PC-9 (cell line): ENCODE data around the gene P2RX7. TPM values are rescaled to one million over a fixed set of nuclear protein-coding genes. Genes with fewer than 3 reads are reported as not detected.

Source experiments
- BruUV-seq: library from RNA; stranded (reverse); fragments of 400-500 nt; replicated peaks from 2 replicates; lab custom pipeline; 2021; lab: Mats Ljungman, UMichigan
- CTCF ChIA-PET: fragments of 300-600 bp; sonication (Branson Sonifier 250); formaldehyde crosslinking; loops from one replicate; lab custom pipeline; 2022; ENCODE audit warnings: antibody characterized with exemption; lab: Charles Lee
- POLR2A ChIA-PET: fragments of 300-600 bp; sonication (Branson Sonifier 250); formaldehyde crosslinking; loops from one replicate; lab custom pipeline; 2022; ENCODE audit warnings: antibody characterized with exemption; ENCODE audit not compliant: unreplicated experiment; lab: Charles Lee
- DNase-seq, 2 experiments: peaks; one replicate each; pipeline versions ENCODE4 v3.0.0 to v3.0.0-alpha.2; 2015 to 2022; ENCODE audit warnings: mixed read lengths in 1 of 2
- H2AFZ ChIP-seq: fragments of 200-600 bp; sonication (generic); 2 replicates; pipeline ENCODE4 v1.8.1; 2017; ENCODE audit warnings: antibody characterized with exemption
- H3F3A ChIP-seq: fragments of 200-600 bp; sonication (generic); 2 replicates; pipeline ENCODE4 v1.8.1; 2017; ENCODE audit warnings: antibody characterized with exemption, mild to moderate bottlenecking, low read depth; ENCODE audit not compliant: insufficient read depth
- H3K27ac ChIP-seq: fragments of 200-600 bp; sonication (generic); 2 replicates; pipeline ENCODE4 v1.6.1; 2016; ENCODE audit warnings: mixed run types
- H3K27me3 ChIP-seq: fragments of 200-600 bp; sonication (generic); 2 replicates; pipeline ENCODE4 v1.6.1; 2016; ENCODE audit warnings: low read depth, mixed run types; ENCODE audit not compliant: insufficient read depth
- H3K36me3 ChIP-seq: fragments of 200-600 bp; sonication (generic); 2 replicates; pipeline ENCODE4 v1.6.1; 2016; ENCODE audit warnings: low read depth, mixed run types
- H3K4me1 ChIP-seq: fragments of 200-600 bp; sonication (generic); replicated peaks from 2 replicates; pipeline ENCODE4 v1.6.1; 2016; ENCODE audit warnings: mixed run types; ENCODE audit not compliant: insufficient read depth
- H3K4me2 ChIP-seq: fragments of 200-600 bp; sonication (generic); 2 replicates; pipeline ENCODE4 v1.6.1; 2017; ENCODE audit warnings: mixed run types
- H3K4me3 ChIP-seq: fragments of 200-600 bp; sonication (generic); 2 replicates; pipeline ENCODE4 v1.6.1; 2016; ENCODE audit warnings: mixed run types
- H3K79me2 ChIP-seq: fragments of 200-600 bp; sonication (generic); 2 replicates; pipeline ENCODE4 v1.6.1; 2017; ENCODE audit warnings: low read depth, mixed run types
- H3K9me2 ChIP-seq: fragments of 200-600 bp; sonication (generic); 2 replicates; pipeline ENCODE4 v1.8.1; 2017; ENCODE audit warnings: mild to moderate bottlenecking; ENCODE audit not compliant: insufficient read depth
- H3K9me3 ChIP-seq: fragments of 200-600 bp; sonication (generic); 2 replicates; pipeline ENCODE4 v1.8.1; 2016; ENCODE audit warnings: low read depth; ENCODE audit not compliant: insufficient read depth
- H4K20me1 ChIP-seq: fragments of 200-600 bp; sonication (generic); 2 replicates; pipeline ENCODE4 v1.8.1; 2017; ENCODE audit not compliant: insufficient read depth
- EZH2 ChIP-seq: fragments of 200-600 bp; sonication (generic); IDR thresholded peaks from 2 replicates; pipeline ENCODE4 v1.8.0; 2017; ENCODE audit warnings: antibody characterized with exemption, low read depth
- intact Hi-C: fragments of 100-400 bp; cut with micrococcal nuclease; formaldehyde crosslinking; loops from one replicate; pipeline ENCODE4 v1.10.0; 2022; ENCODE audit not compliant: unreplicated experiment
- total RNA-seq: library from RNA; stranded (reverse); gene quantifications from 2 replicates; pipeline ENCODE4 v1.2.3, GENCODE V29; 2021
- TF ChIP-seq, protein P1 (sequence below): fragments of 200-600 bp; sonication (generic); conservative IDR thresholded peaks from 2 replicates; pipeline ENCODE4 v1.6.1; 2017; ENCODE audit warnings: mixed run types, antibody characterized with exemption, mild to moderate bottlenecking, moderate library complexity

P2RX7 gene
- total RNA-seq, 1 experiment from 2014 or later, result 3.2 TPM

DNA sequence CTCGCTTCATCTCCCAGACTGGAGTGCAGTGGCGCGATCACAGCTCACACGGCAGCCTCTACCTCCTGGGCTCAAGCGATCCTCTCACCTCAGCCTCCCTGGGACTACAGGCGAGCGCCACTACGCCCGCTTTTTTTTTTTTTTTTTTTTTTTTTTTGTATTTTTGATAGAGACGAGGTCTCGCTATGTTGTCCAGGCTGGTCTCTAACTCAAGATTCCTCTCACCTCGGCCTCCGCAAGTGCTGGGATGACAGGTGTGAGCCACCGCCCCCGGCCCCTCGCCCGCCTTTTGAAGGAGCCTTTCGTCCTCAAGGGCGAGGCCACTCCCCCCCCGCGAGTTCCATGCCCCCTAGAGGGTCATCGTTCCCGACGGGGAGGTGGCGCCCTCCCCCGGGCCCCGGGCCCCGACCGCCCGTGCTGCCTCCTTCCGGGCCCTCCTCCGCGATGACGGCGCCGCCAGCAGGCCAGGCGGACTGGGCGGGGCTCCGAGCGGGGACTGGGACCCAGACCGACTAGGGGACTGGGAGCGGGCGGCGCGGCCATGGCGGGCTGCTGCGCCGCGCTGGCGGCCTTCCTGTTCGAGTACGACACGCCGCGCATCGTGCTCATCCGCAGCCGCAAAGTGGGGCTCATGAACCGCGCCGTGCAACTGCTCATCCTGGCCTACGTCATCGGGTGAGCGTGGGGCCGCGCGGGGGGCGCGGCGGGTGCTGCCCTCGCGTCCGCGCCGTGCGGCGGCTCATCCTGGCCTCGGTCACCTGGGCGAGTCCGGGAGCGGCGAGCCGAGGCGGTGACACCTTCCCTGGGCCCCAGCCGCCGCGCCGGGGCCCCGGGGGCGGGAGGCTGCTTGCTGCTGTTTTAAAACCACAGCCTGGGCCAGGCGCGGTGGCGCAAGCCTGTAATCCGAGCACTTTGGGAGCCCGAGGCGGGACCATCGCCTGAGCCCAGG lies 77.2 kb downstream of the P2RX7 start, which contains the start of gene P2RX4:
P2RX4 (plus strand) TSS at position 506 of the 949 bp plus-strand sequence; CDS start at position 542, 36 bp downstream.
- DNase-seq, result peak; percentile 56 to 82
- Histone ChIP-seq H2AFZ (peak within 1 kb of the TSS; percentile 82), H3K4me1 (peaks cover 29% of the 10 kb centered on the region), H3K4me2 (peak within 1 kb of the TSS; percentile 87), H3F3A (peaks cover 29% of the 10 kb centered on the region), H3K9me2 (no peaks in the 10 kb centered on the region), H3K9me3 (no peaks in the 10 kb centered on the region), H3K36me3 (no peaks in the 10 kb centered on the region), H4K20me1 (no peaks in the 10 kb centered on the region), H3K79me2 (peaks cover 25% of the 10 kb centered on the region), H3K4me3 (peak within 1 kb of the TSS; percentile 70), H3K27me3 (no peaks in the 10 kb centered on the region), H3K27ac (peak within 1 kb of the TSS; percentile 75)
- intact Hi-C loops, result loop anchor here (1.0 to 2.0 kb wide), 3 partner anchors 17 to 85 kb away; no protein-coding TSS in a partner anchor
- ChIA-PET CTCF (interaction anchor here (0.7 kb wide), 1 partner anchor 754 kb away, joined by 5 read pairs; no protein-coding TSS in a partner anchor), POLR2A (interaction anchor here (0.7 kb wide), 1 partner anchor 629 kb away, joined by 4 read pairs; no protein-coding TSS in a partner anchor)
- TF ChIP-seq, protein P1, sequence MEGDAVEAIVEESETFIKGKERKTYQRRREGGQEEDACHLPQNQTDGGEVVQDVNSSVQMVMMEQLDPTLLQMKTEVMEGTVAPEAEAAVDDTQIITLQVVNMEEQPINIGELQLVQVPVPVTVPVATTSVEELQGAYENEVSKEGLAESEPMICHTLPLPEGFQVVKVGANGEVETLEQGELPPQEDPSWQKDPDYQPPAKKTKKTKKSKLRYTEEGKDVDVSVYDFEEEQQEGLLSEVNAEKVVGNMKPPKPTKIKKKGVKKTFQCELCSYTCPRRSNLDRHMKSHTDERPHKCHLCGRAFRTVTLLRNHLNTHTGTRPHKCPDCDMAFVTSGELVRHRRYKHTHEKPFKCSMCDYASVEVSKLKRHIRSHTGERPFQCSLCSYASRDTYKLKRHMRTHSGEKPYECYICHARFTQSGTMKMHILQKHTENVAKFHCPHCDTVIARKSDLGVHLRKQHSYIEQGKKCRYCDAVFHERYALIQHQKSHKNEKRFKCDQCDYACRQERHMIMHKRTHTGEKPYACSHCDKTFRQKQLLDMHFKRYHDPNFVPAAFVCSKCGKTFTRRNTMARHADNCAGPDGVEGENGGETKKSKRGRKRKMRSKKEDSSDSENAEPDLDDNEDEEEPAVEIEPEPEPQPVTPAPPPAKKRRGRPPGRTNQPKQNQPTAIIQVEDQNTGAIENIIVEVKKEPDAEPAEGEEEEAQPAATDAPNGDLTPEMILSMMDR, result peak; percentile 48; the same call in 1 of the 2 replicates
- no peak for TF ChIP-seq EZH2
- BruUV-seq, result no TSS peak

DNA sequence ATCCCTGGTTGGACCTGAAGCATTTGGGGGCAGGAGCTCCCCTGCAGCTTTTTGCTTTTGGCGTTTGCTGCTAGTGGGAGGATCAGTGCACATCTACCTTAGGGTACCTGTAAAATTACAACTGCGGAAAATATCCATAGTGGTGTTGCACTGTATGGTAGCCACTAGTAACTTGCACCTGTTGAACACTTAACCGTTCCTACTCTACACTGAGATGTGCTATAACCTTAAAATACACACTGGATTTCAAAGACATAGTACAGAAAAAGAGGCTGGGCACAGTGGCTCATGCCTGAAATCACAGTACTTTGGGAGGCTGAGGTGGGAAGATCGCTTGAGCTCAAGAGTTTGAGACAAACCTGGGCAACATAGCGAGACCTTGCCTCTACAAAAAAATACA lies 80.2 kb downstream of the P2RX7 start:
- TF ChIP-seq EZH2, result no peak
- TF ChIP-seq, protein P1, result no peak
- no peak for DNase-seq
- intact Hi-C loops, result no loop called here
- no peaks in the 10 kb centered on the region for H3K9me3 ChIP-seq
- no peaks in the 10 kb centered on the region for H3K27me3 ChIP-seq
- no peaks in the 10 kb centered on the region for H3K9me2 ChIP-seq
- no peak overlapping the region for H3K4me2 ChIP-seq
- peaks cover 39% of the 10 kb centered on the region for H3K4me1 ChIP-seq
- POLR2A ChIA-PET, result no interaction called here
- no peak overlapping the region for H3K27ac ChIP-seq
- H3F3A ChIP-seq, result peaks cover 48% of the 10 kb centered on the region
- no TSS peak for BruUV-seq
- H2AFZ ChIP-seq, result no peak overlapping the region
- no peaks in the 10 kb centered on the region for H3K36me3 ChIP-seq
- CTCF ChIA-PET, result no interaction called here
- peaks cover 38% of the 10 kb centered on the region for H3K79me2 ChIP-seq
- H3K4me3 ChIP-seq, result no peak overlapping the region
- no peaks in the 10 kb centered on the region for H4K20me1 ChIP-seq

DNA sequence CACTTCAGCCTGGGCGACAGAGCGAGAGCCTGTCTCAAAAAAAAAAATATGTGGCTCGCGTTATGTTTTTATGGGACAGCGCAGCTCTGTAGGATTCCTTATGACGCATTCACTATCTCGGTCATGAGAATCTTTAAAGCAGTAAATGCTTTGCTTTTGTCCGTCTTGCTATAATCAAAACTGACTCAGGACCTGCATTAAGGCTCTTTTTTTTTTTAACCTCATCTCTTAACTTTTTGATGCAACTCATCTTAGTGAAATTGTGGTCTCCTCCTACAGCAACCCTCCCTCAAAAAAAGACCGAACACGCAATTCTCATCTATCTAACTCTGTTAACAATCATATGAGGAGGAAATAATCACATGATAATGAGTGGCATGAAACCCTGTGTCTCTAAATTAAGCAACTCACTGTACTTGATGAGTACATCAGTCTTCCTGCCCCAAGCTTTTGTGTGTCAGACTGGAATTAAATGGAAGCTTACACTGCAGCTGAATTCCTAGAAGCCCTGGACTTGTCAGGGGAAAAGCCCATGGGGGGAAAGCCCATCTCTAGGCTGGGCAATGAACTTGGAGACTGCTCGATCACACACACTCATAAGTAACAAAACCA lies 81.6 kb downstream of the P2RX7 start:
- H3K4me2 ChIP-seq, result peak overlapping the region; percentile 68
- H3K4me3 ChIP-seq, result peak overlapping the region; percentile 6; the same call in 1 of the 2 replicates
- intact Hi-C loops, result no loop called here
- ChIA-PET POLR2A (no interaction called here), CTCF (no interaction called here)
- H3K27ac ChIP-seq, result peak overlapping the region; percentile 88
- TF ChIP-seq, protein P1, result no peak
- no peak for TF ChIP-seq EZH2
- H2AFZ ChIP-seq, result no peak overlapping the region
- H3K79me2 ChIP-seq, result peaks cover 38% of the 10 kb centered on the region
- H4K20me1 ChIP-seq, result no peaks in the 10 kb centered on the region
- no peaks in the 10 kb centered on the region for H3K9me2 ChIP-seq
- H3K4me1 ChIP-seq, result peaks cover 39% of the 10 kb centered on the region
- BruUV-seq, result no TSS peak
- H3K9me3 ChIP-seq, result no peaks in the 10 kb centered on the region
- DNase-seq, result peak in 1 of 2 experiments; percentile 55
- H3K27me3 ChIP-seq, result no peaks in the 10 kb centered on the region
- no peaks in the 10 kb centered on the region for H3K36me3 ChIP-seq
- peaks cover 36% of the 10 kb centered on the region for H3F3A ChIP-seq
